ENCODE results near the gene HIBADH. TPM values are rescaled to one million over a fixed set of nuclear protein-coding genes. Genes with fewer than 3 reads are reported as not detected.
"Not testable (repeated sequence)": the region's sequence is repeated elsewhere in the genome, so short reads cannot be mapped to it uniquely, and the experiment has no call there.

The HIBADH gene
- total RNA-seq, 2 donors from 2014 or later = 21.7 to 30.7 TPM

GRCh38 chr7:27585781-27586447, 76.8 kb downstream of the HIBADH start:
- H3K27ac ChIP-seq = no peak overlapping the region

GRCh38 chr7:27581906-27582305, 80.8 kb downstream of the HIBADH start:
- Histone ChIP-seq H3K9me3 (no peaks in the 10 kb centered on the region), H3K27ac (no peak overlapping the region), H3K36me3 (no peaks in the 10 kb centered on the region), H3K4me1 (ENCODE audit: control insufficient read depth in 1 of 2, low read depth in 2 of 2) (no peaks in the 10 kb centered on the region), H3K27me3 (replicated peaks; ENCODE audit: insufficient read depth) (no peaks in the 10 kb centered on the region), H3K4me3 (no peak overlapping the region)
- DNase-seq (ENCODE audit: low spot score) = no peak
- no peak for TF ChIP-seq CTCF (IDR thresholded peaks at IDR 0.05)
- ATAC-seq (ENCODE audit: insufficient number of reproducible peaks, low FRiP score, low read depth) = no peak

More at GRCh38 chr7:27585781-27586447, 76.8 kb downstream of the HIBADH start:
- Histone ChIP-seq H3K4me3 (no peak overlapping the region), H3K4me1 (ENCODE audit: control insufficient read depth in 1 of 2, low read depth in 2 of 2) (no peaks in the 10 kb centered on the region), H3K36me3 (no peaks in the 10 kb centered on the region), H3K27me3 (replicated peaks; ENCODE audit: insufficient read depth) (no peaks in the 10 kb centered on the region), H3K9me3 (no peaks in the 10 kb centered on the region)
- DNase-seq (ENCODE audit: low spot score) (no peak), ATAC-seq (ENCODE audit: insufficient number of reproducible peaks, low FRiP score, low read depth) (no peak)
- no peak for TF ChIP-seq CTCF (IDR thresholded peaks at IDR 0.05)

GRCh38 chr7:27581119-27581518, 81.6 kb downstream of the HIBADH start:
- Histone ChIP-seq H3K27me3 (replicated peaks; ENCODE audit: insufficient read depth) (no peaks in the 10 kb centered on the region), H3K36me3 (no peaks in the 10 kb centered on the region), H3K27ac (no peak overlapping the region), H3K9me3 (no peaks in the 10 kb centered on the region), H3K4me3 (no peak overlapping the region), H3K4me1 (ENCODE audit: control insufficient read depth in 1 of 2, low read depth in 2 of 2) (no peaks in the 10 kb centered on the region)
- DNase-seq (ENCODE audit: low spot score) (no peak), ATAC-seq (ENCODE audit: insufficient number of reproducible peaks, low FRiP score, low read depth) (no peak)
- no peak for TF ChIP-seq CTCF (IDR thresholded peaks at IDR 0.05)

- DNase-seq (ENCODE audit: low spot score) (no peak), ATAC-seq (ENCODE audit: insufficient number of reproducible peaks, low FRiP score, low read depth) (no peak)
- TF ChIP-seq CTCF (IDR thresholded peaks at IDR 0.05) = no peak
- no peak overlapping the region for H3K4me3 ChIP-seq
- H3K27ac ChIP-seq = no peak overlapping the region
- H3K4me1 ChIP-seq (ENCODE audit: control insufficient read depth in 1 of 2, low read depth in 2 of 2) = no peaks in the 10 kb centered on the region
- H3K27me3 ChIP-seq (replicated peaks; ENCODE audit: insufficient read depth) = no peaks in the 10 kb centered on the region
- no peaks in the 10 kb centered on the region for H3K36me3 ChIP-seq
- no peaks in the 10 kb centered on the region for H3K9me3 ChIP-seq
Observed at GRCh38 chr7:27579565-27579964, 83.1 kb downstream of the HIBADH start.

GRCh38 chr7:27578169-27578568, 84.5 kb downstream of the HIBADH start:
- not testable (repeated sequence) for ATAC-seq (ENCODE audit: insufficient number of reproducible peaks, low FRiP score, low read depth); DNase-seq (ENCODE audit: low spot score); H3K27ac ChIP-seq; H3K9me3 ChIP-seq; H3K27me3 ChIP-seq (replicated peaks; ENCODE audit: insufficient read depth); H3K4me1 ChIP-seq (ENCODE audit: control insufficient read depth in 1 of 2, low read depth in 2 of 2); H3K4me3 ChIP-seq; H3K36me3 ChIP-seq

All from thoracic aorta (tissue), 2 donors.